AG10803 (cell line): ENCODE data around the gene CDO1.

Experiments
- DNase-seq: peaks from one replicate; pipeline ENCODE4 v3.0.0; 2010; ENCODE audit warnings: low read depth
- H3K4me3 ChIP-seq: 2 replicates; pipeline ENCODE4 v1.5.1; 2011; ENCODE audit warnings: mild to moderate bottlenecking, low read length, control low read depth
- TF ChIP-seq, protein P1 (sequence below): conservative IDR thresholded peaks from 2 replicates; pipeline ENCODE4 v1.5.1; 2011; ENCODE audit warnings: mild to moderate bottlenecking, low read length, control low read depth, inconsistent platforms

The CDO1 gene

GRCh38 chr5:115842089-115842935 lies 25.9 kb upstream of the CDO1 start:
- TF ChIP-seq, protein P1, sequence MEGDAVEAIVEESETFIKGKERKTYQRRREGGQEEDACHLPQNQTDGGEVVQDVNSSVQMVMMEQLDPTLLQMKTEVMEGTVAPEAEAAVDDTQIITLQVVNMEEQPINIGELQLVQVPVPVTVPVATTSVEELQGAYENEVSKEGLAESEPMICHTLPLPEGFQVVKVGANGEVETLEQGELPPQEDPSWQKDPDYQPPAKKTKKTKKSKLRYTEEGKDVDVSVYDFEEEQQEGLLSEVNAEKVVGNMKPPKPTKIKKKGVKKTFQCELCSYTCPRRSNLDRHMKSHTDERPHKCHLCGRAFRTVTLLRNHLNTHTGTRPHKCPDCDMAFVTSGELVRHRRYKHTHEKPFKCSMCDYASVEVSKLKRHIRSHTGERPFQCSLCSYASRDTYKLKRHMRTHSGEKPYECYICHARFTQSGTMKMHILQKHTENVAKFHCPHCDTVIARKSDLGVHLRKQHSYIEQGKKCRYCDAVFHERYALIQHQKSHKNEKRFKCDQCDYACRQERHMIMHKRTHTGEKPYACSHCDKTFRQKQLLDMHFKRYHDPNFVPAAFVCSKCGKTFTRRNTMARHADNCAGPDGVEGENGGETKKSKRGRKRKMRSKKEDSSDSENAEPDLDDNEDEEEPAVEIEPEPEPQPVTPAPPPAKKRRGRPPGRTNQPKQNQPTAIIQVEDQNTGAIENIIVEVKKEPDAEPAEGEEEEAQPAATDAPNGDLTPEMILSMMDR, result 0 out of 2 replicates have a peak, but pooled peaks have one; percentile 11
- H3K4me3 ChIP-seq, result peak overlapping the region; percentile 77
- peak; percentile 44 for DNase-seq

GRCh38 chr5:115841382-115842088 lies 25.1 kb upstream of the CDO1 start, which contains the start of the genes AP3S1 and ATG12:
Gene AP3S1, plus strand, starts transcription at chr5:115841935. Its CDS starts 103 bp downstream, at chr5:115842038.
Gene ATG12, minus strand, starts transcription at chr5:115841565. Its CDS starts 13 bp downstream, at chr5:115841552.
- TF ChIP-seq, protein P1, result 0 out of 2 replicates have a peak, but pooled peaks have one; percentile 8
- peak within 1 kb of the TSS; percentile 77 for H3K4me3 ChIP-seq

DNA sequence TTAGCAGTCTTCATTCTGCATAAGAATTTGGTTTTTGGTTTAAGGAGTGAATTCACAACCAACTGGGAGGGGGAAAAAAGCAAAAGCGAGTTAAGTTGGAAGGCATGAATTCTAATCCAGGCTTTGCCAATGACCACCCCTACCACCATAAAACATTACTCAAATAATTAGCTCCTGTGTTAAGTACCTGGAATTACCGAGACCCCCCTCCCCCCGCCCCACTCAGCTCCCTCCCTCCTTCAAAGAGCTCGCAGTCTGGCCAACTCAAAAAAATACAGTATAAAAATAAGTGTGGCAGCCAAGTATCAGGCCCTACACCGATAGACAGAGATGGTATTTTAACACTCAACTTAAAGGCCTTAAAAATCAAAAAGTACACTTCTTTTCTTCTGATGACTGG lies 24.4 kb upstream of the CDO1 start:
- TF ChIP-seq, protein P1, result no peak
- peak overlapping the region; percentile 77 for H3K4me3 ChIP-seq
- no peak for DNase-seq

More at GRCh38 chr5:115841382-115842088, 25.1 kb upstream of the CDO1 start, which contains the start of the genes AP3S1 and ATG12:
- peak; percentile 91 for DNase-seq

- TF ChIP-seq, protein P1, result peak; percentile 67
- DNase-seq, result peak; percentile 64
- H3K4me3 ChIP-seq, result peak overlapping the region; percentile 34
Measured at GRCh38 chr5:115838885-115839518, 22.5 kb upstream of the CDO1 start.

GRCh38 chr5:115835481-115835880 lies 19.0 kb upstream of the CDO1 start:
- H3K4me3 ChIP-seq, result no peak overlapping the region
- no peak for DNase-seq
- TF ChIP-seq, protein P1, result no peak

GRCh38 chr5:115831163-115831768 lies 14.8 kb upstream of the CDO1 start:
- H3K4me3 ChIP-seq, result no peak overlapping the region
- TF ChIP-seq, protein P1, result peak; percentile 92
- DNase-seq, result peak; percentile 30
